ENCODE results near the gene SYAP1. TPM values are rescaled to one million over a fixed set of nuclear protein-coding genes. Genes with fewer than 3 reads are reported as not detected.

SYAP1 gene
- total and polyA plus RNA-seq, 9 of the 15 experiments (the other 6 are each of a cell fraction or from before 2014, with no cell fraction given): 5.7 to 35.3 (median 27.6) TPM

DNA sequence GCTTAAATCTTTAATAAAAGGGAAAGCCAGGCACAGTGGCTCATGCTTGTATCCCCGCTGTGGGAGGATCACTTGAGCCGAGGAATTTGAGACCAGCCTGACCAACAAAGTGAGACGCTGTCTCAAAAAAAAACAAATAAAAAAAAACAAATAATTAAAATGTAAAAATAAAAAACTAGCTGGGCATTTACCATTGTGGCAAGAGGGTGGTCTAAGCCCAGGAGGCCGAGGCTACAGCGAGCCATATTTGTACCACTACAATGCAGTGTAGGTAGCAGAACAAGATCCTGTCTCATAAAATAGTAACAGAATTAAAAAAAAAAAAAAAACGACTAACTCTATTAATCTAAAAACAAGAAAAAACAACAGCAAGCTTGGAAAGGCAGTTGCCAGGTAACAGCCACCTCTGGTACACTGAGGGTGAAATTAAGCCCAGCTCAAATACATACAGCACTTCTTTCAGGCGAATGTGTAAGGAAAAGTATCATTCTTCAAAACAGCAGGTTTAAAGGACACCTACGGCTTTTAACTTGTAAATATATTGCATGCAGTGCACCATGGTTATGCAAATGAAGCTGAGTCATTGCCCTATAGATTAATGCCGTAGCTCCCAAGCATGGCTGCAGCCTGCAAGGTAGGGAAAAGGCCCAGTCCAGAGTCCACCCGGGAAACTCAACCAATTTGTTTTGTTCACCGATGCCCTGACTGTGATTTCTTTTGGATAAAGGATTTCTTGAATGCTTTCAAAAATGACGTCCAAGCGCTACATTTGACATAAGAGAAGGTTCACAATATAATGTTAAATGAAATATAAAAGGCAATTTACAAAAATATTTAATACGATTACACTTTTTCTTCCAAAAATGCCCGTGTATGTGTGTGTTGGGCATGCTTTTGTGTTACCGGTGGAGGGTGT is 52.3 kb downstream of the SYAP1 start (continued):
- TF ChIP-seq ARID1B (IDR thresholded peaks at IDR 0.05) (peak; percentile 57; the same call in 1 of the 2 replicates), RUNX1 (IDR thresholded peaks at IDR 0.05; ENCODE audit: low read depth) (peak; percentile 76; the same call in 1 of the 2 replicates), SMAD3 (CRISPR knock-in tag; conservative IDR thresholded peaks at IDR 0.05) (peak; percentile 53; the same call in 1 of the 2 replicates), GABPB2 (CRISPR knock-in tag; conservative IDR thresholded peaks at IDR 0.05) (peak; percentile 75; the same call in 1 of the 2 replicates), KAT2B (IDR thresholded peaks at IDR 0.05; ENCODE audit: low read depth, low read length) (no peak), TAF9B (IDR thresholded peaks at IDR 0.05; ENCODE audit: partially characterized antibody) (peak; percentile 93), NONO (IDR thresholded peaks at IDR 0.05; ENCODE audit: low read depth in 2 of 2, low read length in 1 of 2) (peak in 1 of 2 experiments; percentile 66; a peak in 1 of 4 replicates), ZNF239 (CRISPR knock-in tag; IDR thresholded peaks at IDR 0.05) (no peak), GATAD2B (IDR thresholded peaks at IDR 0.05; ENCODE audit: borderline replicate concordance) (peak; percentile 66; the same call in 1 of the 2 replicates), RBM34 (IDR thresholded peaks at IDR 0.05; ENCODE audit: borderline replicate concordance, insufficient read depth, low read length) (no peak), SOX6 (IDR thresholded peaks at IDR 0.05) (peak; percentile 95)
- TF ChIP-seq, protein P1, sequence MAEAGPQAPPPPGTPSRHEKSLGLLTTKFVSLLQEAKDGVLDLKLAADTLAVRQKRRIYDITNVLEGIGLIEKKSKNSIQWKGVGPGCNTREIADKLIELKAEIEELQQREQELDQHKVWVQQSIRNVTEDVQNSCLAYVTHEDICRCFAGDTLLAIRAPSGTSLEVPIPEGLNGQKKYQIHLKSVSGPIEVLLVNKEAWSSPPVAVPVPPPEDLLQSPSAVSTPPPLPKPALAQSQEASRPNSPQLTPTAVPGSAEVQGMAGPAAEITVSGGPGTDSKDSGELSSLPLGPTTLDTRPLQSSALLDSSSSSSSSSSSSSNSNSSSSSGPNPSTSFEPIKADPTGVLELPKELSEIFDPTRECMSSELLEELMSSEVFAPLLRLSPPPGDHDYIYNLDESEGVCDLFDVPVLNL (CRISPR knock-in tag; IDR thresholded peaks at IDR 0.05; ENCODE audit: low read depth): no peak
- TF ChIP-seq, protein P2, sequence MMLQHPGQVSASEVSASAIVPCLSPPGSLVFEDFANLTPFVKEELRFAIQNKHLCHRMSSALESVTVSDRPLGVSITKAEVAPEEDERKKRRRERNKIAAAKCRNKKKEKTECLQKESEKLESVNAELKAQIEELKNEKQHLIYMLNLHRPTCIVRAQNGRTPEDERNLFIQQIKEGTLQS (IDR thresholded peaks at IDR 0.05): peak; percentile 90
- TF ChIP-seq, protein P2 (CRISPR knock-in tag; conservative IDR thresholded peaks at IDR 0.05): no peak
- TF ChIP-seq, protein P3, sequence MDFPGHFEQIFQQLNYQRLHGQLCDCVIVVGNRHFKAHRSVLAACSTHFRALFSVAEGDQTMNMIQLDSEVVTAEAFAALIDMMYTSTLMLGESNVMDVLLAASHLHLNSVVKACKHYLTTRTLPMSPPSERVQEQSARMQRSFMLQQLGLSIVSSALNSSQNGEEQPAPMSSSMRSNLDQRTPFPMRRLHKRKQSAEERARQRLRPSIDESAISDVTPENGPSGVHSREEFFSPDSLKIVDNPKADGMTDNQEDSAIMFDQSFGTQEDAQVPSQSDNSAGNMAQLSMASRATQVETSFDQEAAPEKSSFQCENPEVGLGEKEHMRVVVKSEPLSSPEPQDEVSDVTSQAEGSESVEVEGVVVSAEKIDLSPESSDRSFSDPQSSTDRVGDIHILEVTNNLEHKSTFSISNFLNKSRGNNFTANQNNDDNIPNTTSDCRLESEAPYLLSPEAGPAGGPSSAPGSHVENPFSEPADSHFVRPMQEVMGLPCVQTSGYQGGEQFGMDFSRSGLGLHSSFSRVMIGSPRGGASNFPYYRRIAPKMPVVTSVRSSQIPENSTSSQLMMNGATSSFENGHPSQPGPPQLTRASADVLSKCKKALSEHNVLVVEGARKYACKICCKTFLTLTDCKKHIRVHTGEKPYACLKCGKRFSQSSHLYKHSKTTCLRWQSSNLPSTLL (IDR thresholded peaks at IDR 0.05): no peak
- TF ChIP-seq, protein P4, sequence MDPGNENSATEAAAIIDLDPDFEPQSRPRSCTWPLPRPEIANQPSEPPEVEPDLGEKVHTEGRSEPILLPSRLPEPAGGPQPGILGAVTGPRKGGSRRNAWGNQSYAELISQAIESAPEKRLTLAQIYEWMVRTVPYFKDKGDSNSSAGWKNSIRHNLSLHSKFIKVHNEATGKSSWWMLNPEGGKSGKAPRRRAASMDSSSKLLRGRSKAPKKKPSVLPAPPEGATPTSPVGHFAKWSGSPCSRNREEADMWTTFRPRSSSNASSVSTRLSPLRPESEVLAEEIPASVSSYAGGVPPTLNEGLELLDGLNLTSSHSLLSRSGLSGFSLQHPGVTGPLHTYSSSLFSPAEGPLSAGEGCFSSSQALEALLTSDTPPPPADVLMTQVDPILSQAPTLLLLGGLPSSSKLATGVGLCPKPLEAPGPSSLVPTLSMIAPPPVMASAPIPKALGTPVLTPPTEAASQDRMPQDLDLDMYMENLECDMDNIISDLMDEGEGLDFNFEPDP (CRISPR knock-in tag; IDR thresholded peaks at IDR 0.05): no peak
- TF ChIP-seq, protein P5, sequence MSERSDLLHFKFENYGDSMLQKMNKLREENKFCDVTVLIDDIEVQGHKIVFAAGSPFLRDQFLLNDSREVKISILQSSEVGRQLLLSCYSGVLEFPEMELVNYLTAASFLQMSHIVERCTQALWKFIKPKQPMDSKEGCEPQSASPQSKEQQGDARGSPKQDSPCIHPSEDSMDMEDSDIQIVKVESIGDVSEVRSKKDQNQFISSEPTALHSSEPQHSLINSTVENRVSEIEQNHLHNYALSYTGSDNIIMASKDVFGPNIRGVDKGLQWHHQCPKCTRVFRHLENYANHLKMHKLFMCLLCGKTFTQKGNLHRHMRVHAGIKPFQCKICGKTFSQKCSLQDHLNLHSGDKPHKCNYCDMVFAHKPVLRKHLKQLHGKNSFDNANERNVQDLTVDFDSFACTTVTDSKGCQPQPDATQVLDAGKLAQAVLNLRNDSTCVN (CRISPR knock-in tag; IDR thresholded peaks at IDR 0.05): peak; percentile 98

Measured in K562 (cell line).